Hindlimb muscle (tissue), 1 donor: ENCODE results near the gene VDAC2. TPM values are rescaled to one million over a fixed set of nuclear protein-coding genes. Genes with fewer than 3 reads are reported as not detected.
A peak's percentile ranks its signal among the peaks of the same experiment; 100 is the strongest.

Experiments
- DNase-seq: peaks from one replicate; pipeline ENCODE4 v3.0.0-alpha.2; 2013
- polyA plus RNA-seq: library from polyadenylated mRNA; unstranded; fragments of 120-200 nt; gene quantifications from one replicate; pipeline ENCODE4 v1.2.1, GENCODE V29; 2013; ENCODE audit not compliant: insufficient read length

Gene VDAC2
- polyA plus RNA-seq, 1 donor = 307 TPM

DNA sequence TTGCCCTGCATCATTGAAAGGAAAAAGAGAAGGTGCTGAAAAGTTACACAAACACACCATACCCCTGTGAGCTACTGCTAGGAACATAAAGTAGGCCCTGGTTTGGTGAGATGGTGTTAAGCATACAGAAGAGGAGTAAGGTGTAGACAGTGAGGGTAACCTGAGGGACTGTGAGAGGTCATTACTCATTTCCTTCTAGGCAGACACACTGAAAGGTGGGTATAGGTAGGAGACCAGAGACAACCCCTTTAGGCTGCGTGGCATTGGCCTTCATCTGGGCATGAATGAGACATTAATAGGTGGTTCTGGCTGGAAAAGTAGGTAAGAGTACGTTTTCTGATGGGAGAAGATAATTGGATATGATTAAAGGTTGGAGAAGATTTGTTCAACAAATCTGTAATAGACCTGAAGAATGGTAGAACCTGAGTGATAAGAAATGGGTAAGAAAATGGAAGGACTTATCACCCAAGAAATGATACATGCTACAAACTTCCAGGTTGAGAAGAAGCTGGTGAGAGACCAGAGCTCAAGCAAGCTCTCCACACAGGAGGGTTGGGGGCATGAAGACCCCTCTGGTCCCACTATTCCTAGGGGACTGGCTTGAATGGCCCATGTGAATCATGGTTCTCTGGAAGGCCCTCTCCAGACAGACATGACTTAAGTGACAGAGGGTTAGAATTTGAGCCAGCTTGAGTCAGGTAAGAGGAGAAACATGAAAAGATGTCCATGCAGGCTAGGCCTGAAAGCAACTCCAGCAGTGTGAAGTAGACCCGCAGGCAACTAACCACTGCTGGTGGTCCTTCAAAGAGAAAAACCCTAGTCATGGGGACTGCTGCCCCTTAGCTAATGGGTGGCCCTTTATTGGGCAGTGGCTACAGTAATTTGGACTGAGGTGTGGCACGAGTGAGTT, 21.3 kb downstream of the VDAC2 start:
- no peak for DNase-seq

DNA sequence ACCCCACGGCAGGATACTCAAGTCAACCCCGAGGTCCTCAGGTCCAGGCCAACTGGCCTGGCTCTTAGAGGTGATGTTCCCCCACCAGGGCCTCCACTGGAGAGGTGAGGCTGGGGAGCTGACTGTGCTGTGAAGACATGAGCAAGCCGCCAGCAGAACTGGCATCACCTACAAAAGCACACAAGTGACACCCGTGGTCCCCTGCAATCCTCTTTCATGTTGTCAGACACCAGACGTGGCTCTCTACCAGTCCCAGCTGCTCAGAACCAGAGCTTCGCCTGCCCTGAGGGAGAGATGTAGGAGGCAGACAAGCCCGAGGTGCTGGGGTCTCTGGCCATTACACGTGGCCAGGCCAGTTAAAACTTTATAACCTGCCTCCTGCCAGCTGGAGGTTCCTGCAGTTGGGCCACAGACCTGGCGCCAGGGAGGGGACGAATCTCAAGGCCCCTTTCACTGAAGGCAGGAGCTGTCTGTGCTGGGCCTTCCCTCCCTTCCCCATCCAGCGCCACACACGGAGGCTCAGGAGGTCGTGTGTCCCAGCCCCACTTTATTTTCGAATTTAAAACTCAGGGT, 22.9 kb downstream of the VDAC2 start:
- no peak for DNase-seq

DNA sequence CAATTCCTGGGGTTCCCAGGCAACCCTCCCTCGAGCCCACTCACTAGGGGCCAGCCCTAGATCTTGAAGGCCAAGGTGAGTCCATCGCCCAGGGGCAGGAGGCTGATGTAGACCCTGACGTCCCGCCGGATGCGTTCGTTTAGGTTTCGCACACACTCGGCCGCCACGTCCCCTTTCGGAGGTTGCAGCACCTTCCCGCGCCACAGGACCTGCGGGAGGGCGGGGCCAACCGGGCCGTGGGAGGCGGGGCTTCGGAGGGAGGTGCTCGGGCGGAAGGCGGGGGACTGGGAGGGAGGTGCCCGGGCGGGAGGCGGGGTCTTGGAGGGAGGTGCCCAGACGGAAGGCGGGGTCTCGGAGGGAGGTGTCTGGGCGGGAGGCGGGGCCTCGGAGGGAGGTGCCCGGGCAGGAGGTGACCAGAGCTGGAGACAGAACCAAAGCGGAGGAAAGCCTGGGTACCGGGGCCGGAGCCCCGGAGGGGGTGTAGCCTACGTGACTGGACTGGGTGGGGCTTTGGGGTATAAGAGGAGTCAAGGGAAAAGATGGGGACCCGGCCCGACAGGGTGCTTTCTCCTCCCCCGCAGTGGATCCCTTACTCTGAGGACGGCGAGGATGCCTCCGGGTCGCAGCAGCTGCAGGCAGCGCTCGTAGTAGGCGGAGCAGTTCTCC, 23.6 kb downstream of the VDAC2 start:
- peak; percentile 65 for DNase-seq

DNA sequence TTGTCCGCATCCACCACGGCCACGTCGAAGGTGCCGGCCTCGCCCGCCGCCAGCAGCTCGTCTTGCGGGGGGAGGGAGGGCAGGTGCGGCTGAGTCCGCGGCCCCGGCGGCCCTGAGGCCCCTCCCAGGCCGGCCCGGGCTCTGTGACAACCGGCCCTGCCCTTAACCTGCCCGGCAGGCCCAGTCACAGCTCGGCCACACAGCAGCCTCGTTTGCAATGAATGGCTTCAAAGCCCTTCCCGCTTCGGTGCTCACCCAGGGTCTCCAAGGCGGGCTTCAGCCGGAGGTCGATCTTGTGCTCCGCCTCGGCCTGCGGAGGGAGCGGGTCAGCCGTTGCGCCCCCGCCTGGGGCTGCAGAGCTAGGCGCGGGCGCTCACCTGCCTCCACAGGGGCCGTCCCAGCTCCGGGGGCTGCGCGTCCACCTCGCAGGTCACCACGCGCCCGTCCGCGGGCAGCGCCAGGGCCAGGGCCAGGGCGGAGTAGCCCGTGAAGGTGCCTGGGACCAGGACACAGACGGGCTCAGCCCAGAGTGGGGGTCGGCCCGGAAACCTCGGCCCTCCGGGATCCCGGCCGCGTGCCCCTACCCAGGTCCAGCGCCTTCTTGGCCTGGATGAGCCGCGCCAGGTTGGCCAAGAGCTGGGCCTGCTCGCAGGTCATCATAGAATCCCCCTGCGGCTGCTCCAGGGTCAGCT, 24.2 kb downstream of the VDAC2 start:
- DNase-seq = no peak

DNA sequence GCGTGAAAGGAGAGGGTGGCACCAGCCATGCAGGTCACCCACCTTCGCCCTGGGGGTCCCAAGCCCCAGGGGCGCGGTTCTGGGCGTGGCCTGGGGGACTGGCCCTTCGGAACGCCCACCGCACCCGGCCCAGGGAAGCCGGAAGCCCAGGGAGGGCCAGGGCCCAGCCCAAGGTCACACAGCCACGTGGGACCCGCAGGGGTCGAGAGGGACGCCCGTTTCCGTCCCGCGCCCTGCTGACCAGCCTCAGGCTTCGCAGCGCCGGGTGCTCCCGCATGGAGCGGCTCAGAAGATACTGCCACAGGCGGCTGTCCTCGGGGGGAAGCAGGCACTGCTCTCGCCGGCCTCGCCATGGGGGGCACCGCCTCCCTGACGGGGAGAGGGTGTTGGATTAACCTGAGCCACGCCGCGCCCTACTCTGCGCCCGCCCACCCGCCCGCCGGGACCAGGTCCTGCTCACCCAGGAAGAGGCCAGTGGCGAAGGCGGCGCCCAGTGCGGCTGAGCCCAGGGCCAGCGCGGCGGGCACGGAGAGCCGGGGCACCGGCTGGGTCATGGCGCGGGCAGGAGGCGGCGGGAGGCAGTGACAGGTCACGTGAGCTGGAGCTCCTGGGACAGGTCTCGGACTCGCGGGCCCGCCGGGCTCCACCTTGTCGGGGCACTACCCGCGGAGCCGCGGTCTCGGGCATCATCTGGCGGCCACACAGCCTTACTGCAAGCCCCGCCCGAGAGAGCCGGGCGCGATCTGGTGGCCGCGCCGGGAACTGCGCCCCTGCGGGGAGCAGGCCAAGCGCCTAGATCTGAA, 25.0 kb downstream of the VDAC2 start, which contains the start of gene COMTD1:
COMTD1 (minus strand) TSS at position 583 of the 803 bp plus-strand sequence; CDS start at position 554, 29 bp downstream.
- DNase-seq = peak; percentile 89

DNA sequence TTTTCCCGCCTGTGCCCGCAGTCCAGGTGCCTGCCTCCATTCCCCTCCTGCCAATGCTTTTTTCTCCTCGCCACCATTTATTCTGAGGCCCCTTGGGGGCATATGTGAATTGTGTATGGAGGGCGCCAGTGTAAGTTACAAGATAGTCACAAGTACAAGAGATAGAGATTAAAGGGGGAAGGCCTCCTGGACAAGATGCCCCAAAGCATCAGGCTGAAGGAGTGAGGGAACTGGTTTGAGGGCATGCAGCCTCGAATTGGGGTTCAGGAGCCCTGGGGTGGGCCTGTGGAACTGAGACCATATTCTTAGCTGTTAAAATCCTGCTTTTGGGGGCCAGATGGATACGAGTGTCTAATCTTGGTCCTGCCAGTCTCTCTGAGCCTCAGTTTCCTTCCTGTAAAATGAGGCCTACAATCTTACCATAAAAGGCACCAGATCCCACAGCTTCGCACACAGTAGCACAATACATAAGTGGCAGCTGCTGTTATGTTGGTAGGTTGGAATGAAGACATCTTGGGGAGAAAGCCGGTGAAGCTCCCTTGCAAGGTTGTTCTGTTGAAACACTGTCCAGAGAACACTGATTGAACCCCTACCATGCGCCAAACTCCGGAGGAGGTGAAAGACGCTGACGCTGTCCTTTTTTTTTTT, 25.7 kb downstream of the VDAC2 start:
- no peak for DNase-seq

DNA sequence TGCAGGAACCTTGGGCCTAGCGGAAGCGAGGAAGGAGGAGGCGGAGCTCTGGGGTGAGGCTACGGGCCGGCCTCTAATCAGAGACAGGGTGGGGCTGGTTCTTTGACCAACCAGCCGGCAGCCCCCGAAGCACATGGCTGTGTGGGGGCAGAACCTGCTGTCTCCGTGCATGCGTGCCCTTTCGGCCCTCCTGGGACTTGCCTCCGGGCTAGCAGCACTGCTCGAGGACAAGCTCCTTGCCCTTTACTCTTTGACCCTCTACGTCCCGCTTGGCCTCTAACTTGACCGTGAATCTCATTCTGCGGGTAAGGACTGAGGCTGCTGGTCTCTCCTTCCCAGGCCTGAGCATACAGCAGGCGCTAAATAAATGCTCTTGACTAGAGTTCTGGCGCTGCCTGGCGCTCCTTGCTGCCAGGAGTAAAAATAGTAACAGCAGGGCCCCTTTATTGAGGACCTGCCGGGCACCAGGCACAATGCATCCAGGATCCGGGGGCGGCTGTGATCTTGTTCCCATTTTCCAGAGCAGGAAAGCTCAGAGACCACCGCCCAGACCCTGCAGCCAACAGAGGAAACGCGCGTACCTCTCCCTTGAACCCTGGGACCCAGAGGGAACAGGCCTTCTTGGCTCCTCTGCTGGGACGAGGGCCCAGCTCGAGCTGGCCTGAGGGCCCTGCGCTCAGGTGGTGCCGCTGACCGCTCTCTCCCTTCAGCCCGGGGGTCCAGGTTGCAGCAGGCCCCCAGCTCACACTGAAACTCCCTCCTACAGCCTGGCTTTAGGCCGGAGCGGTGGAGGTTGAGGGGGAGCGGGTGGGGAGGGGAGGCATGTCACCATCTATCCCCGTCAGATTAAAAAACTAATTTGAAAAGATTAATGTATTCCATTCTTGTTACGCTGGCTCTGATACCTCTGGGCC, 27.8 kb downstream of the VDAC2 start:
- no peak for DNase-seq

DNA sequence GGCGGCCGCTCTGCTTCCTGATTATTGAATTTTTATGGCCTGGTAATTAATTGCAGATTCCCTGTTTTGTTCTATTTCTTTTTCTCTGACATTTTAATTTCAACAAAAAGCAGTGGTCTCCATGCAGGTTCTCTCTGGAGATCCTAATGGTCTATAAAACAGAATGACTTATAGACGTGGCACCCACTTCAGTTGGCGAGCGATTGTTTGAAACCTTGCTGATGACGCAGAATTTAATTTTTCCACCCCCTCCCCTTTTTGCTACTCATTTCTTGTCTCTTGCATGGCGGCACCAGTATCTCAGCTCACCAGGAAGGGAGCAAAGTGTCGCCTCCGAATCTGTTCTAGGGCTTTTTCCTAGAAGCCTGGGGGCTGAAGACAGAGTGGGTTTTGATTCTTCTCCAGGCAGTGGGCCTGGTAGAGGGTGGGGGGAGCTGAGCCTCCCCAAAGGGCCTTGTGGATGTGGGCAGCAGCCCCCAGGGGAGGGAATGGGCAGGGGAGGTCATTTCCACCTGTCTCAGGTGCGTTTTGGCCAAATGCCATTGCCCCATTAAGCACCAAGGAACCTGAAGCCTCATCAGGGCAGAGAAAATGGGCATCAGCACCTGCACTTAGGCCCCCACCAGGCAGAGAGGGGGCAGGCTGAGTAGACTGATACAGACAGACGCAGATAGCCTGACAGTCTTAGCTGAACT, 28.6 kb downstream of the VDAC2 start:
- no peak for DNase-seq

DNA sequence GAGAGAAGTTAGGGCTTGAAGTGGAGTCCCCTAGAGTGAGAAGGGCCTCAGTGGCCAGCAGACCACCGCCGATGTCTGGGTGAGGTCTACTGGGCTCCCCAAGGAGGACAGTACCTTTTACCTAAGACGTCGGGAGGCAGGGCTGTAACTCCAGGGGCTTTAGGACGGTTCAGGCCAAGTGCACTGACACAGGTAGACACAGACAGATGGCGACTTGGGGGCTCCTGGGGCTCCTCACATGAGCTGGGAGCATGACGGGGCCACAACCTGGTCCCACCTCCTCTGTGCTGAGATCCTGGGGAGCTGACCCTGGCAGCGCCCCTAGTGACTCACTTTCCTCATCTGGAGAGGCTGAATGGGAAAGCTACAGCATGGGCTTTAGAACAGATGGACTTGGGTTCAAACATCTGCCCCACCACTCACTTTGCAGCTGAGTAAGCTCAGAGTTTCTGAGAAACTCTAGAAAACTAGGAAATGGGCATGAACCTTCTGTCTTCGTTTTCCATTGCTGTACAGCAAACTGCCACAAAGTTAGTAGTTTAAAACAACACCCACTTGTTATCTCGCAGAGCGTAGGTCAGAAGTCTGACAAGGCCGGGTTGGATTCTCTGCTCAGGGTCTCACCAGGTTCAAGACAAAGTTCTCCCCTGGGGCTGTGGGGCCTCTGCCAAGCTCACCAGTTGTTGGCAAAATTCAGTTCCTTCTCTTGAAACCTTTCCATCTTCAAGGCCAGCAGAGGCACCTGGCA, 29.9 kb downstream of the VDAC2 start:
- no peak for DNase-seq

DNA sequence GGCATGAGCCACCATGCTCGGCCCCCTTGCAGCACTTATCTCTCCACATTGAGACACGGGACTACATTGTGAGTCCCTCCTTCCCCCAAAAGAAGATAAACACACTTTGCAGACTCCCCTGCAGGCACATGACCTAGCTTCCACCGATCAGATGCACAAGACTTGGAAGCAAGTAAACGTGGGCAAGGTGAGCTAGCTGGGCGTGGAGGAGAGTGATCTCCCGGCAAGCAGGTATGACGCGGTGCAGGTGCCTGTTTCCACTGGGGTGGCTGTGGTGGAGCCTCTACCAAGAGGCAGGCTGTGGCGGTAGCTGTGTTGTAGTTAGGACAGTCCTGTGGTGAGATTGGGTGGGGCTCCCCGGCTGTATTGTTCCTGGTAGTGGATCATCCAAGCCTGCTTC, 32.8 kb downstream of the VDAC2 start:
- DNase-seq = no peak

DNA sequence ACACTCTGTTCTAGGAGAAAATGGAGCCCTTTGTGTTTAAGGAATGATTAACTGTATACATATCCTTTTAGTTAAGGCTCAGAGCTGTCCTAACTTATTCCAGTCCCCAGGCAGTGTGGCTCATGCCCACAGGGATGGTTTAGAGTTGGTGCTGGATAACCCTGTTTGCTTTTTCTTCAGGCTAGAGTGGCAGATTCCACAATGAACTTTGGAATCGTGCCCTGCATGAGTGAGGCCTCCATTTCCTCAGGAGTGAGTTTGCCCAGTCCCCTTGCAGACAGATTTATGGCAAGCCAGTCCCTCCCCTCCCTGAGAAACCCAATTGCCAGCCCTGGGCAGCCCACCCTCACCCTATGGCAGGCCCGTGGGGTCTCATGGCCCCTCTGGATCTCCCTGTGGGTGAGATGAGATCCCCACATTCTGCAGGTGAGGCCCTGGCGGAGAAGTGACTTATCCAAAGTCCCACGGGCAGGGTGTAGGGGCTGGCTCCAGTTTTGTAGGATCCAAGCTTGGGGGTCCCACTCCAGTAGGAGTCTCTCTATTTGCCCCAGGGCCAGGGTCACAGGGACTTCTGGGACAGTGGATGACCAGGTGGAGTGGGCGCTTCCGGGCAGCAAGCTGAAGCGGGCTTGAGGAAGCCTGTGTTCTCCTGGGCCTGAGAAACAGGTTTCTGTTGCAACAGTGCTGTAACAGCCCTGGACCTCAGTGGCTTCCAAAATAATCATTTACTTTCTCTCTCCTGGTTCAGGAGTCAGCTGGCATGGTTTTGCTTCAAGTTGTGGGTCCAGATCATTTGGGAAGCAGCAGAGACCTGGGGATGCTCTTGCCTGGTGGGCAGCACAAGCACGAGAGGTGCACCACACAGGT, 34.1 kb downstream of the VDAC2 start:
- no peak for DNase-seq

DNA sequence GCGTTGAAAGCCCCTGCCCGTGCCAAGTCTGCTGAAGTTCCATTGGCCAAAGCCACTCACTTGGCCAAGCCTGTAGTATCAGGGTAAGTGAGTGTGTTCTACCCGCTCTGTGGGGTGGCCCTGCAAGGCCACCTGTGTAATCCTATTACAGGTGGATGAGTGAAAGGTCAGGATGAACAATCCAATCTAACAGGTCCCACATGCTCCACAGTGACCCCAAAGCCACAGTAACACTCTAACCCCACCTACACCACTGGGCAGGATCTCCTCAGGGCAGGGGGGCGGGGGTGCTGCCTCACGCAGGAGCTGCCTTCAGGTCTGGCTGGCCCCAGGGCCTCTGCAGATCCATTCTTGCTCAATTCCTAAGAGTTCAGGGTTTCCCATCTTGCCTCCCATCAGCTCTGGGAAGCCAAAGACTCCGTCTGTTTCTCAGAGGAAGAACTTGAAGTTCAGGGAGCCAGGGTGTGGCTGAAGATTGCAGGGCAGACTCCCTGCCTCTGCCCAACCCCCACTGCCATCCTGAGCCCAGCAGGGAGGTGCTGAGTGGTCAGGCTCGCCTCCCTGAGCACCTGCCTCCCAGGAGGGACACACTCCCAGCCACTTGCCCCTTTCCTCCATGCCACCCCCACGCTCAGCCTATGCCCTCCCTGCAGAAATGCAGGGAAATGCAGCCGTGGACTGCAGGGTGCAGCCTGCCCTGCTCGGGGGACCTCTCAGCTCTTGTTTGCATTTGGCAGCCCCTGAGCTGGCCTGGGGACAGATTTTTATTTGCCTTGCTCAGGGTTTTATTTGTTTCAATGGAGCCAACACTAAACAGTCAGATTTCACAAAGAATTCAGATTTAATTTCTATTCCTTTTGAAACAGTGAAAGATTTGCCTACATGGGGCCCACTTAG, 35.0 kb downstream of the VDAC2 start:
- DNase-seq = no peak

DNA sequence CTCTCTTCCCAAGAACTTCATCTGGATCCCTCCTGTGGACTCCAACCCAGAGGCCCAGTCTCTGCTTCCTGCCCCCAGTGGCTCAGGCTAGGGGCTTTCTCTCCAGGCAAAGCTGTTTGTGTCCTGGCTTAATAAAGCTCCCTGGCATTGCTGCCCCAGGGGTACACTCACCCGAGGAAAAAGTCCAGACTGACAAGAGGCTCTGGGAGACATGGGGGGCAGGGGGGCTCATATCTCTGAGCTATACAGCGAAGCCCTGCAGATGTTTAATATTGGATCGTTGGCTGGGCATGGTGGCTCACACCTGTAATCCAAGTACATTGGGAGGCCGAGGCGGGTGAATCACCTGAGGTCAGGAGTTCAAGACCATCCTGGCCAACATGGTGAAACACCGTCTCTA, 35.9 kb downstream of the VDAC2 start:
- no peak for DNase-seq

DNA sequence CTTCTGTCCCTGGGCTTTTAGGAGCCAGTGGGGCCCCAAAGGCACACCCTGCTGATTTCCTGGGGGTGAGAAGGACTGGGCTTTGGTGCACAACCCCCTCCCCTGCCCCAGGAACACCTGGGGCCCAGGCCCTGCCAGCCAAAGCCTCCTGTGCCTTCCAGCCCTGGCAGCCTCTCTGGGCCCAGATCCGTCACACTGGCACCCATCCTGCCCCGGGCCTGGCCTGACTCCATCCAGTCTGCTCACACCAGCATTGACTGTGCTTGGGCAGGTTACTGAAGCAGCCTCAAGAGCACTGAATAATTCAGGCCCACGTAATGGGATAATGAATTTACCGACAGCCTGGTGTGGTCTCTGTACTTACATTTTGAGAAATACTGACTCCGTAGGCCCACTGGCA, 37.2 kb downstream of the VDAC2 start:
- no peak for DNase-seq

DNA sequence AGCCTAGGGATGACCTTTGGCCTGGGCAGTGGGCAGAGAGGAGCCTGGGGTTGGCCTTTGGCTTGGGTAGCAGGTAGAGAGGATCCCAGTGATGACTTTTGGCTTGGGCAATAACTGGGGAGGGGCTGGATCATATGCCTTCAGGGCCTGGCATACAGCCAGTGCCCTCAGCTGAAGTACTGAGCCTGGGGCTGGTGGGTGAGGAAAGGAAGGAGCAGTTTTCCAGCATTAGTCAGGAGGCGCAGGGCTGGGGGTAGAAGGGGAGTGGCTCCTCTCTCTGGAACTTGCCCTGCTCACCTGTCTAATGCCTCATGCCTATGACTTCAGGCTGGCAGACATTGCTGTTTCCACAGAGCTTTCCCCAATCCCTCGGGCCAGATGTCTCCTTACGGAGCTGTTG, 40.3 kb downstream of the VDAC2 start:
- DNase-seq = no peak

DNA sequence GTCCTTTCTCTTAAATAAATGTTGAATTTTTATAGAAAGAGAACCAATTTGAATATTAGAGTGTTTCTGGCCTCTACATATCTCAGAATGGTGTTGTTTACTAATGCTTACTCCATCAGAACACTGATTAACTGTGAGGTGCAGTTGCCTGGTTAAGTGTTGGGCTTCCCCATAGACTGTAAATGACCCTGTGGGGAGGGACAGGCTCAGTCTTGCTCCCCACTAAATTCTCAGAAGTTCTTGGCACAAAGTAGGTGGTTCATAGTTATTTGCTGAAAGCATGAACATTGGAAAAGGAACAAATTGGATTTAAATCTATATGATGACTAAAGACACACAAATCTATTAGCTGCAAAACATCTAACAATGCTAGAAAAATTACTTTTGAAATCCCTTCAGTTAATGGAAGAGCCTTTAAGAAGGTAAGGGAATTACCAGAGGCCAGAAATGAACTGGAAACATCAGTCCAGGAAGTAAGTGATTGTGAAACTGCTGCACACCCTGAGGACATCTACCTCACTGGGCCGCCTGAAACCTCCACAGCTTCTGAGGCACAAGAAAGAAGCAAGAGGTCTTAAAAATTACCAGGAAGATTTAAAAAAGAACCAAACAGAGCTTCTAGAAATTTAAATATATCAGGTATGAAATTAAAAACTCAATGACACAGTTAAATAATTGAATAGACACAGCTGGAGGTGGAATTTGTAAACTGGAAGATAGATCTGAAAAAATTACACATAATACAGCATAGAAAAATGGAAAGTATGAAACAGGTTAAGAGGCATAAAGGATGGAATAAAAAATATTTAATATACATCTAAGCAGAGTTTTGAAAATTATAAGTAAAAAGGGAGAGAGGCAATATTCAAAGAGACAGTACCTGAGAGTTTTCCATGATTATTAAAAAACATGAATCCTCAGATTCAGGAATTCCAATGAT, 43.0 kb downstream of the VDAC2 start:
- DNase-seq = no peak
